EH (cell line): ENCODE results near the gene CACNB1.

Experiments
- DNase-seq: peaks from one replicate; pipeline ENCODE4 v3.0.0-alpha.2; 2015; ENCODE audit warnings: low read depth

The CACNB1 gene

DNA sequence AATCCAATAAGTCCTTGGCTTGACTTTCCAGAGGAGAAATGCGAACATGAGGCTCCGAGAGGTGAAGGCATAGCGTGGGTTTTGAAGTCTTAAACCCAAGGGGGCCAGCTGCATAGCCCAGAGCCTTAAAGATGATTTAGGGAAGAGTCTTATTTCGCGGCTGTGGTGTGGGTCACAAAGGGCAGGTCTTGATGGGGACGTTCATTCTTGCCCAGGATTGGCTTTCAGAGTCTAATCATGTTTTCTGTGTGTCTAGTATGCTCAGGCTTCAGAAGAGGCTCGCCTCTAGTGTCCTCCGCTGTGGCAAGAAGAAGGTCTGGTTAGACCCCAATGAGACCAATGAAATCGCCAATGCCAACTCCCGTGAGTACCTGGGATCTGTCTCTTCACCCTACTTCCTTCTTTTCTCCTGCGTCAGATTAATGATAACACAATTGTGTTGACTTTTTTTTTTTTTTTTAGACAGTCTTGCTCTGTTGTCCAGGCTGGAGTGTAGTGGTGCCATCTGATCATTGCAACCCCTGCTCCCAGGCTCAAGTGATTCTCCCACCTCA is 3.6 kb upstream of the CACNB1 start:
- no peak for DNase-seq

DNA sequence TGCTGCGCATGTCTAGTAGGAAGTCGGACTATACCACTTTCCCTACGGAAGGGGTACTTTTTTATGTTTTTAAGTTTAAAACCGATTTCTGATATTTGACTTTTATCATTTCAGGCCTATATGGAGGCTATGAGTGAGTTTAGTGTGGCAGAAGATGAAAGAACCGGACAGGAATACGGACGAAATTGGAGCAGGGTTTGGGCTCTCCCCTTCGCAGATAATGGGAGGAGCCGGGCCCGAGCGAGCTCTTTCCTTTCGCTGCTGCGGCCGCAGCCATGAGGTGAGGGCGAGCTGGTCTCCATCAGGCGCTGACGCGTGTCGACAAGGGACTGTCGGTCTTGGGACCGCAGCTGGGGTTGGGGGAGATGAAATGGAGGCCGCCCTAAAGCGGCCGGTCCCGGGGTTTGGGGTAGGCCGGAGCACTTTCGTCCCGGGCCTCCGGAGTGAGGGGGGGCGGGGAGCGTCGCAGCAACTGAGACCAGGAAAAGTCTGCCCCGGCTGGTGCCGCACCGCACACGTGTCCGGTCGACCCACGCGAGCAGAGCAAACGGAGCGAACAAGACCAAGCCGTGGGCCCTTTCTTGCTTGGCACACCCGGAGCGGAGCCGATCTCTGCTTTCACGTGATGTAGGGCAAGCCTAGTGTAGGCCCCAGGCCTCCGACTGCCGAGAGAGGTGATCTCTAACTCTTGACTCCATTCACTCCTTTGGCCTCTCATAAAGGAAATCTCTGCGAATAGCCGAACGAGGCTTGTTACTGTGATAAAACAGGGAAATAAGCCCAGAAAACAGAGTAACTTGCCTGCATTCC is 2.8 kb upstream of the CACNB1 start, which contains the start of gene RPL19:
Gene RPL19, plus strand, starts transcription at position 214 of the 810 bp plus-strand sequence. Its CDS starts 62 bp downstream, at position 276.
- no peak for DNase-seq

- peak; percentile 93 for DNase-seq
Measured at GRCh38 chr17:39199820-39200069, 2.3 kb upstream of the CACNB1 start.

GRCh38 chr17:39198186-39198566 is 707 bp upstream of the CACNB1 start:
- no peak for DNase-seq

DNA sequence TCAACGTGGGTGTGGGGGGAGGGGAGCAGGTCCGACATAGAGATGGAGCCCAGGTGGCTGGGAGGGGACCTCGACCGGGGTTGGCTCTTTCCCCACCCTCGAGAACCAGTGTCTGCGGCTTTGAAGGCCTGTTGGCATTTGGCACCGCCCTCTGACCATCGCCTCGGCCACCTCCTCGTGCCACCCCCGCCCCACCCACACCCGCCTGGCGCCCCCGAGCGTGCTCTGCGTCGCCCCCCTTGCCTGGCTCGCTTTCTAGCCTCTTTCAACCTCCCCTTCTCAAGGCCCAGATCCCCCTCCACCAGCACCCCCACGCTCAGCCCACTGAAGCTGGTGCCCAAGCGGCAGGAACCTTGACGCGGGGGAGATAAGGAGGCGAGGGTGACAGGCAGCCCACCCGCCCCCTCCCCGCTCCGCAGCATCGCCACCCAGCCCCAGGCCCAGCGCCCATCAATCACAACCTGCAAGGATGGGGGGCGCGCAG is 619 bp downstream of the CACNB1 start:
- peak; percentile 62 for DNase-seq

GRCh38 chr17:39196241-39196807 is 1.1 kb downstream of the CACNB1 start:
- peak; percentile 34 for DNase-seq

DNA sequence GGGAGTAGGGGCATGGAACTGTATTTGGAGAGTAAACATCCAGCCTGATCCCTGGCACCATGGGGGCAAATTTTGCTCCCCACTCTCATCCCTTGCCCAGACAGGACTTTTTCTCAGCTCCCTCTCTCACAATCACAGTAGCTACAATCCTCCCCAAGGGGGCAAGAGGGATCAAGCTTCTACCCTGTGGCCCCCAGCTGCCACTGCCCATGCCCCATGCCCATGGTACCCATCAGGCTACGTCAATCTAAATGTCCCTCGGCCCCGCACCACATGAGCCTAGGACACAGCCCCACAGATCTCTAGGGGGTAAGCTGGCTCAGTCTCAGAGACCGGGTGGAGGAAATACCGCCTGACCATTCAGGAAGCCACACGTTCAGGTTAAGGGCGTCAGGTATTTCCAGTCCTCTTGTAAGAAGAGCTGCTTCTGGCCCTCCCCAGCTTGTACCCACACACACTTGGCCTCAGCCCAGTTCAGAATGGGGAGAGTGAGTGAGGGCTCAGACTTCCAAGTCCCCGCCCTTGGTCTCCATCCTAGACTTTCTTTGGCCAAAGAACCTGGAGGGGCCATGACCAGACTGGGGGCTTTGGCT is 1.8 kb downstream of the CACNB1 start:
- no peak for DNase-seq

DNA sequence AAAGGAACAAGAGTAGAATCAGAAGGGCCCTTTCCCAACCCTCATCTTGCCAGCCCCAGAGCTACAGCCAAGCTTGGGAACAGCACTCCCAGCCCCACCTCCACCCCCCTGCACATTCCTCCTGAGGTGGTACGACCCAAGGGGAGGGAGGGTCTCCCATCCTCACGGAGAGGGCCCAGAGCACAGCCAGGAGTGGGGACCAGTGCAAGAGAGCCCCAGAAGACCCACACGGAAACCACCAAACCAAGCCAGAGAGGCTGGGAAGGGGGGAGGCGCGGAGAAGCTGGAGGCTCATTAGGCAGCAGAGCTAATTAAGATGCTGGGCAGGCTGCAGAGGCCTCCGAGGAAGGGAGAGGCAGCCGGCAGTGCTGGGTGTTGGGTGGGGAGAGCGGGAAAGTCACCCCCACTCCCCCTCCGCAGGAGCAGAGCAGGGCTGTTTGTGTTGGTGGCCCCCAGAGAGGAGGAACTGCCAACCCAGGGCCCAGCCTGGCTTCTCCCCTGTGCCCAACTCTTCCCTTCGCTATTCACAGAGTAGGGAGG is 2.4 kb downstream of the CACNB1 start:
- no peak for DNase-seq

DNA sequence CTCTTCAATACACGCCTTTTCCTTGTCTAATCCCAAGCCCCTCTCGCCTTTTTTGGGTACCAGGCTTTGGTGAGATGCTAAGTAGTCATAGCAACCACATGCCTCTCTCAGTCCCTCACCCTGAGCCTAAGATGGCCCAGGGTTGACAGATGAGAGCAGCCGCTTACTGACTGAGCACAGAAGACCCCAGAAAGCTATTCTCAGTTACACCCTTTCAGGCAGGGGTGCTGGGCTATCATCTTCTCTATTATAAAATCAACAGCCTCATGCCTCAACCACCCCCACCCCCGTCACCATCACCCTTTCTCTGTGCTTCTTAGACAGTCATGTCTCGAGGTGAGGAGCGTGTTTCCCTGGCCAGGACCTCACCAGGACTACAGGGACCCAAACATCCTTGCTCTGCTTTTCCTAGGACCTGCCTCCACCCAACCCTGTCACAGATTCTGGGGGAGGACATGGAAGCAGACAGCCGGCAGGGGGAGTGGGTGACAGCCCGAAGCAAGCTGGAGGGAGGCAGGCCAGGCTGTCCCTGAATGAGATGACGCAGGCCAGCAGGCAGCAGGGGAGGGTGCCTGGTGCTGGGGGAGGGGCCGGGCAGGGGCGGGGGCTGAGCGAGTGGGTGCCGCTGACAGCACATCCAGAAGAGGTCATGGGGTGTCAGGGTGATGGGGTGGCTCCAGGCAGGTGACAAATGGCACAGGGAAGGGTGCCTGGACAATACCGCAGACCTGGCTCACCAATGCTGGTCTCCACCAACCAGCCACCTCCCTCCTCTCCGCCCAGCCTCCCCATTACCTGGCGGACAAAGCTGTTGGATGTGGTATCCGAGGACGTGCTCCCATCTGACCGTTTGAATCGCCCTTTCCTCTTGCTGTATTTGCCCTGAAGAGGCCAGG is 3.1 kb downstream of the CACNB1 start:
- DNase-seq: peak; percentile 75

DNA sequence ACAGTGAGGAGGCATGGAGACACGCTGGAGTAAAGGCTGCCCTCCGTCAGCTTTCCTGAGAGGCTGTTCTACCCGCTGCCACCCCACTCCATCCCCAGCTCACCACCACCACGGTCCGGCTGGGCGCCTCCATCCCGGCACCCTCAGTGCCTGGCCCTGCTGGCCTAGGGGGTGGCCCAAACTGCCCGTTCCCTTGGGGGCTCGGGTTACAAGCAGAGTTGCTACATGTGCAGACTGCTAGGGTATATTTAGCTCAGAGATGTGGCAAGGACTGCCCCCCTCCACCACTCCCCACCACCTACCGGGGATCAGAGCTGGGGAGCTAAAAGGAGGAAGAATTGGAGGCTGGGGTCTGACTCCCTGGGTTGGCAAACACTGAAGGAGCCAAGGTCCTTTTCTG is 4.1 kb downstream of the CACNB1 start:
- no peak for DNase-seq

DNA sequence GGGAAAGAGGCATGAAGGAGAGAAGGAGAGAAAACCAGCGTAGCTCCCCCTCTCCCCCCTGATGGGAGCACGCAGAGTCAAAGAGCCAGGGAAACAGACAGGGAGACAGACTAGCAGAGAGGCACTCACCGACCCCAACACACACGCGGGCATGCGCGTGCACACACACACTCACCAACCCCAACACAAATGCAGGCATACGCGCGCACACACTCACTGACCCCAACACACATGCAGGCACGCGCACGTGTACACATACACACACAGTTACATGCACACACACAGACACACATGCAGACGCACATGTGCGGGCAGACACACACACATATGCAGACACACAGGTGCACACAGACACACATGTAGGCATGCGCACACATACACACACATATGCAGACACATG is 4.6 kb downstream of the CACNB1 start:
- DNase-seq: no peak

DNA sequence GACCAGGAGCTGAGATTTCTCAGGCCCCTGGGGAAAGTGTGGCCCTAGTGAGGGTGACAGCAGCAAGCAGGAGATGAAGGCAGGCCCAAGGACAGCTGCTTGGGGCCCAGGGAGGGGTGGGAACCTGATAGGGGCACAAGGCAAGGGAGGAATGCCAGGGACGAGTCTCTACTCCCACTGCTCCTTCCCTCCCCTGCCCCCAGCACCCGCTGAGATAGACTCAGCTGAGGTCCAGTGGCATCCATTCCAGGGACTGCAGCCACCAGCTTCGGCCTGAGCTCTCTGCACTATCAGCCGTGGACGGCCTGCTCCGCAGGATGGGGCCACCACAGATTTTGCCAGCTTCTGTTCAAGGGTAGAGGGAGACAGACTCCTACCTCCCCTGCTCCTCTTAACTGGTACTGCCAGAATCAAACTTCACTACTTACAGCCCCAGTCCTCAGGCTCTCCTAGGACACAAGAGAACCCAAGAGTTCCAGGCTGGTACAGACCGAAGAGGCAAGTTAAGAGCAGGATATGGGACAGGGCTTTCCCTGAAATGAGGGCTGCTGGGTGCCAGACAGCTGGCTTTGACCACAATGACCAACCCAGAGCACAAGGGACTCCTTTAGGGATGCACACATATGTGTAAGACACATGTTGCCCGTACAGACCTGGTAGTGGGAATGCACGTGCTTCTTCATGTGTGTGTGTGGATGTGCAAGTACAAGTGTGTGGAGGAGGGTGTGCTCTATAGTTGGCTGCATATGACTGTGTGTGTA is 5.5 kb downstream of the CACNB1 start:
- no peak for DNase-seq

- DNase-seq: no peak
Measured at GRCh38 chr17:39187152-39187830, 10.2 kb downstream of the CACNB1 start.

GRCh38 chr17:39186481-39187002 is 10.9 kb downstream of the CACNB1 start:
- DNase-seq: no peak

DNA sequence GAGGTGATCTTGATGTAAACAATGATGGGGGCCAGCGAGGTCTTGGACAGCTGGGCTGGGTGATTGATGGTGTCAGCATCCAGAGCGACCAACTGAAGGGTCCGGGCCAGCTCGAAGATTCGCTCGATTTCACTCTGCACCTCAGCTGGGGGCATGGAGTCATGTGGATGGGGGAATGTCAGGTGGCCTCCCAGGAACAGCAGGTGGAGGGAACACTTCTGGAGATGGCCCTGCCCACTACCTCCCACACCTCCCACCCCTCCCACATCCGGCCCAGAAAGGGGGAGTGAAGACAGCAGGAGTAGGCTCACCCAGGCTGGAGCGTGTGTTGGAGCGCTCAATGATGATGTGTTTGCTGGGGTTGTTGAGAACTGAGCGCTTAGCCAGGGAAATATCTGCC is 13.7 kb downstream of the CACNB1 start:
- DNase-seq: no peak

DNA sequence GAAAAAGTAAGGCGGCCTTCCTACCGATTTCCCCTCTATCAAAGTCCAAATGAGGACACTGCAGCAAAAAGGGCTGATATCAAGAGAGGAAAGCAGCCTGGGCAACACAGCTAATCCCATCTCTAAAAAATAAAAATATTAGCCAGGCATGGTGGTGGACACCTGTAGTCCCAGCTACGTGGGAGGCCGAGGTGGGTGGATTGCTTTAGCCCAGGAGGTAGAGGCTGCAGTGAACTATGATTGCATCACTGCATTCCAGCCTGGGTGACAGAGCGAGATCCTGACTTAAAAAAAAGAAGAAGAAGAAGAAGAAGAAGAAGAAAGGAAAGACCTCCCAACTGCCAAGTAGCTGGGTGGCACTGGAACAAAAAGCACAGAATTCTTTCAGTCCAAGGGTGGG is 14.4 kb downstream of the CACNB1 start:
- no peak for DNase-seq

GRCh38 chr17:39181303-39181702 is 16.2 kb downstream of the CACNB1 start:
- no peak for DNase-seq

DNA sequence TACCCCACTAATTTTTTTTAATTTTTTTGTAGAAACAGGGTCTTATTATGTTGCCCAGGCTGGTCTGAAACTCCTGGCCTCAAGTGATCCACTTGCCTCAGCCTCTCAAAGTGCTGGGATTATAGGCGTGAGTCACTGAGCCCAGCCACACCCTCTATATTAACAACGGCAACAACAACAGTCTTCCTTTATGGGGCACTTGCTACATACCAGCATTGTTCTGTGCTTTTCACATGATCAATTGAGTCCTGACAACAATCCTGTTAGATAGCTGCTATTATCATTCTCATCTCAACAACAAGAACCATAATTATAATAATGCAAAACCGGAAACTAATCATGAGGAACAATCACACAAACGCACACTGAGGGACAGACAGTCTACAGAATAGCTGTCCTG is 18.9 kb downstream of the CACNB1 start:
- peak; percentile 56 for DNase-seq

DNA sequence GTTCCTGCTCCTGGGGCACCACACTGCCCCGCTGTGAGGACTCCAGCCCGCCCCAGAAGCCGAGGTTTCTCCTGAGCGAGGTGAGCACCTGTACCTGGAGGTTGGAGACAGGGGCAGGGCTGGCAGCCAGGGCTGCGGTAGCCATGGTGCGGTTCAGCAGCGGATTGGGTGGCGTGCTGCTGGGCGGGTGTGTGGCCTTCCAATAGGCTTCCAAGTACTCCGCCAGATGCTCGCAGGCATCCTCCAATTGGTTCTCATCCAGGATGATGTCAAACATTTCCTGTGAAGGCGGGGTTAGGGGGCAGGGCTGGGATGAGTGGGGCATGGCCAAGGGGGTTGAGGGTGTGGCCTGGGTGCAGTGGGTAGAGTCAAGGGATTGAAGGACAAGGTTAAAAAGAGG is 20.2 kb downstream of the CACNB1 start:
- DNase-seq: peak; percentile 27

- DNase-seq: peak; percentile 43
Measured at GRCh38 chr17:39175695-39176093, 21.8 kb downstream of the CACNB1 start.
